GM12872 (cell line): ENCODE data around the gene TEX14.

ENCODE experiments used
- TF ChIP-seq, protein P1 (sequence below): IDR thresholded peaks from 3 replicates; pipeline ENCODE4 v1.5.1; 2011; ENCODE audit warnings: low read depth, mild to moderate bottlenecking, low read length, moderate library complexity; ENCODE audit not compliant: insufficient read depth

TEX14 gene

DNA sequence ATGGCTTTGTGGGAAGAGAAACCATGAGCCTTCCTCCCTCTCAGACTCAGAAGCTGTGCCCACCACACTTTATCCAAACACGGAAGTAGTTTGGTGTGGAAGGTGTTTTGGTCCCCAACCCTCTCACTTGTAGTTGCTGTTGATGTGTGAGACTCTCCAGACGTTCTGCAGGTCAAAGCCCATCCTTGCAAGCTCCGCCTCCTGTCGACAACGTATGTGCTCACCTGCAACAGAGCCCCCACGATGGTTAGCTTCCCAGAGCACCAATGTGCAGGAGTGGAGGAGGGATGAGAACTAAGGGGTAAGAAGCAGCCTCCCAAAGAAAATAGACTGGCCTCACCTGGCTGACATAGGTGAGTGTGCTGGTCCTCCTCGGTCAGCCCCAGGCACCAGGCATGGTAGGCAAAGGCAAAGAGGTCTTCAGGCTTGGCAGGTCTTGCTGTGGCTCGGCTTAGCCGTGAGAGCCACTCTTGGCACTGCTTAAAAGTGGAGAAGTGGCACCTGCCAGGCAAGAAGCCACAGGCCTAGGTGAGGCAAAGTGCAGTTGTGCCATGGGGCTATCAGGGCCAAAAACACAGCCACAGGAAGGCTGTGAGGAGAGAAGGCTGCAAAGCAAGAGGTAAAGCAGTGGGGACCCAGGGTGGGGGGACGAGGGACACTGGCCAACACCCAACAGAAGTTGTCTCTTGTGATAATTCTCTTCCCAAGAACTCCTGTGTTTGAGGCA, 183.3 kb downstream of the TEX14 start:
- TF ChIP-seq, protein P1, sequence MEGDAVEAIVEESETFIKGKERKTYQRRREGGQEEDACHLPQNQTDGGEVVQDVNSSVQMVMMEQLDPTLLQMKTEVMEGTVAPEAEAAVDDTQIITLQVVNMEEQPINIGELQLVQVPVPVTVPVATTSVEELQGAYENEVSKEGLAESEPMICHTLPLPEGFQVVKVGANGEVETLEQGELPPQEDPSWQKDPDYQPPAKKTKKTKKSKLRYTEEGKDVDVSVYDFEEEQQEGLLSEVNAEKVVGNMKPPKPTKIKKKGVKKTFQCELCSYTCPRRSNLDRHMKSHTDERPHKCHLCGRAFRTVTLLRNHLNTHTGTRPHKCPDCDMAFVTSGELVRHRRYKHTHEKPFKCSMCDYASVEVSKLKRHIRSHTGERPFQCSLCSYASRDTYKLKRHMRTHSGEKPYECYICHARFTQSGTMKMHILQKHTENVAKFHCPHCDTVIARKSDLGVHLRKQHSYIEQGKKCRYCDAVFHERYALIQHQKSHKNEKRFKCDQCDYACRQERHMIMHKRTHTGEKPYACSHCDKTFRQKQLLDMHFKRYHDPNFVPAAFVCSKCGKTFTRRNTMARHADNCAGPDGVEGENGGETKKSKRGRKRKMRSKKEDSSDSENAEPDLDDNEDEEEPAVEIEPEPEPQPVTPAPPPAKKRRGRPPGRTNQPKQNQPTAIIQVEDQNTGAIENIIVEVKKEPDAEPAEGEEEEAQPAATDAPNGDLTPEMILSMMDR = no peak

DNA sequence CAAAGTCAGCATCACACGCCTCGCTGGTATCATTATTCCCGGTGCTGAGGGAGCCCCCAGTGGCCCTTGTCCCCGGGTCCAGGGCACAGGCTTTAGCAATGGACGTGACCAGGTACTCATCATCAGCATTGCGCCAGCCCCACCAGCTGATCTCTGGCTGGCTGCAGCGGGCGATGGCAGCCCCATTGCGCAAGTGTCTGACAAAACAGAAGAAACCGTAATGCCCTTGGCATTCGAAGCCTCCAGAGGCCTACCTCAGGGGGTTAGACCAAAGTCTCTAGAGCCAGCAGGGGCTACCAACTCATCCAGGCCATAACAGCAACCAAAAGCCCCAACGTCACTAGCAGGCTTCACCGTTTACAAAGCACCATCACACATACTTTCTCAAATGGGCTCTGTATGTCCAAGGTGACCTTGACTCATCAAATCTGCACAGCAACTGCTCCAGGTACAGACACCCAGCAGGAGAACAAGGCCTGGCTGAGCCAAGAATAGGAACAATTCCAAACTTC, 184.7 kb downstream of the TEX14 start:
- TF ChIP-seq, protein P1 = no peak
